Measurements from ENCODE around the gene NAGLU. TPM values are rescaled to one million over a fixed set of nuclear protein-coding genes. Genes with fewer than 3 reads are reported as not detected.

The NAGLU gene
- total and polyA plus RNA-seq, 2 of the 13 experiments (the other 11 are each of a cell fraction or from before 2014, with no cell fraction given): 28.2 to 40.1 TPM

- TF ChIP-seq EP300 (IDR thresholded peaks at IDR 0.05; ENCODE audit: low read depth in 2 of 2, low read length in 2 of 2): no peak
- 0 out of 2 replicates have a peak, but pooled peaks have one; percentile 20 for TF ChIP-seq EP300 (CRISPR knock-in tag; IDR thresholded peaks at IDR 0.05; ENCODE audit: borderline replicate concordance)
- no peak for TF ChIP-seq ZNF460 (CRISPR knock-in tag; IDR thresholded peaks at IDR 0.05; ENCODE audit: borderline replicate concordance)
- no peak for TF ChIP-seq ZFY (CRISPR knock-in tag; IDR thresholded peaks at IDR 0.05)
- no peak for TF ChIP-seq NRL (CRISPR knock-in tag; IDR thresholded peaks at IDR 0.05; ENCODE audit: borderline replicate concordance)
- no peak for TF ChIP-seq ZNF770 (CRISPR knock-in tag; IDR thresholded peaks at IDR 0.05)
- no peak for TF ChIP-seq SNRNP70 (IDR thresholded peaks at IDR 0.05; ENCODE audit: low read depth, low read length)
- no peak for TF ChIP-seq ZSCAN9 (CRISPR knock-in tag; IDR thresholded peaks at IDR 0.05; ENCODE audit: borderline replicate concordance)
- peak; percentile 30; the same call in 1 of the 2 replicates for TF ChIP-seq POLR2AphosphoS5 (IDR thresholded peaks at IDR 0.05; ENCODE audit: low read depth, low read length)
- TF ChIP-seq POLR2A (IDR thresholded peaks at IDR 0.05; ENCODE audit: insufficient read depth in 1 of 2, low read depth in 2 of 2, low read length in 2 of 2): 0 out of 4 replicates have a peak, but pooled peaks of 1 of the 2 experiments have one; percentile 1
- no peak for TF ChIP-seq ZNF891 (CRISPR knock-in tag; IDR thresholded peaks at IDR 0.05)
- TF ChIP-seq ZNF275 (CRISPR knock-in tag; IDR thresholded peaks at IDR 0.05; ENCODE audit: borderline replicate concordance): no peak
- TF ChIP-seq RFXAP (CRISPR knock-in tag; IDR thresholded peaks at IDR 0.05; ENCODE audit: borderline replicate concordance): no peak
- no peak for TF ChIP-seq RXRA (CRISPR knock-in tag; IDR thresholded peaks at IDR 0.05)
- no peak for TF ChIP-seq KDM1A (CRISPR knock-in tag; IDR thresholded peaks at IDR 0.05)
- TF ChIP-seq ZNF777 (CRISPR knock-in tag; IDR thresholded peaks at IDR 0.05): no peak
- TF ChIP-seq DZIP1 (CRISPR knock-in tag; IDR thresholded peaks at IDR 0.05): no peak
- TF ChIP-seq GFI1 (CRISPR knock-in tag; IDR thresholded peaks at IDR 0.05; ENCODE audit: borderline replicate concordance): 0 out of 2 replicates have a peak, but pooled peaks have one; percentile 22
- TF ChIP-seq KAT8 (CRISPR knock-in tag; IDR thresholded peaks at IDR 0.05): no peak
Observed at GRCh38 chr17:42579794-42580551, 43.9 kb downstream of the NAGLU start (continued).

All from HepG2 (cell line).